GM23338 (cell line): ENCODE measurements around the gene SSR3.

ENCODE experiments used
- CREB1 ChIP-seq: fragments of 250-450 bp; sonication (Bioruptor Pico); IDR thresholded peaks from 2 replicates; pipeline ENCODE4 v1.5.0; 2020; ENCODE audit warnings: low read depth, mild to moderate bottlenecking, moderate library complexity
- EZH2 ChIP-seq: fragments of 200-600 bp; sonication (generic); IDR thresholded peaks from one replicate; pipeline ENCODE4 v1.8.0; 2017; ENCODE audit warnings: antibody characterized with exemption, mild to moderate bottlenecking, low read depth; ENCODE audit not compliant: unreplicated experiment
- EZH2phosphoT487 ChIP-seq: fragments of 200-600 bp; sonication (generic); IDR thresholded peaks from one replicate; pipeline ENCODE4 v1.8.1; 2018; ENCODE audit warnings: antibody characterized with exemption; ENCODE audit not compliant: unreplicated experiment
- JUNB ChIP-seq: IDR thresholded peaks from one replicate; pipeline ENCODE4 v1.6.1; 2016; ENCODE audit warnings: antibody characterized with exemption; ENCODE audit not compliant: unreplicated experiment
- NANOG ChIP-seq: IDR thresholded peaks from 2 replicates; pipeline ENCODE4 v1.6.1; 2016; ENCODE audit warnings: antibody characterized with exemption, borderline replicate concordance
- POLR2AphosphoS5 ChIP-seq: IDR thresholded peaks from 2 replicates; pipeline ENCODE4 v1.6.1; 2016; ENCODE audit warnings: antibody characterized with exemption, low read depth
- STAT1 ChIP-seq: IDR thresholded peaks from one replicate; pipeline ENCODE4 v1.6.1; 2016; ENCODE audit warnings: antibody characterized with exemption; ENCODE audit not compliant: unreplicated experiment
- ZNF114 ChIP-seq: fragments of 250-450 bp; sonication (Bioruptor Pico); IDR thresholded peaks from 2 replicates; pipeline ENCODE4 v1.5.0; 2020; ENCODE audit warnings: mild to moderate bottlenecking, moderate library complexity
- TF ChIP-seq, protein P1 (sequence below), 2 experiments: fragments of 200-600 bp in 1 of 2; sonication (generic) in 1 of 2; conservative IDR thresholded peaks; 2 replicates each; pipeline versions ENCODE4 v1.5.1 to v1.6.1; 2016 to 2017; ENCODE audit warnings: antibody characterized with exemption in 2 of 2, low read depth in 2 of 2, mild to moderate bottlenecking in 2 of 2, moderate library complexity in 1 of 2
- TF ChIP-seq, protein P2 (sequence below): IDR thresholded peaks from 2 replicates; pipeline ENCODE4 v1.6.1; 2016; ENCODE audit warnings: antibody characterized with exemption
- TF ChIP-seq, protein P3 (sequence below): IDR thresholded peaks from one replicate; pipeline ENCODE4 v1.6.1; 2018; ENCODE audit warnings: antibody characterized with exemption; ENCODE audit not compliant: unreplicated experiment

DNA sequence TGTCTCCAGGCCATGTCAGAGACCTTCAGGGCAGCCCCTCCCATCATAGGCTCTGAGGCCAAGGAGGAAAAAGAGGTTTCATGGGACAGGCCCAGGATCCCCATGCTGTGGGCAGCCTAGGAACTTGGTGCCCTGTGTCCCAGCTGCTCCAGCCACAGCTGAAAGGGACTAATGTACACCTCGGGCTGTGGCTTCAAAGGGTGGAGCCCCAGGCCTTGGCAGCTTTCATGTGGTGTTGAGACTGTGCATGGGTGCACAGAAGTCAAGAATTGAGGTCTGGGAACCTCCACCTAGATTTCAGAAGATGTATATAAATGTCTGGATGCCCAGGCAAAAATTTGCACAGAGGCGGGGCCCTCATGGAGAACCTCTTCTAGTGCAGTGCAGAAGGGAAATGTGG lies 6.6 kb upstream of the SSR3 start:
- TF ChIP-seq, protein P1, sequence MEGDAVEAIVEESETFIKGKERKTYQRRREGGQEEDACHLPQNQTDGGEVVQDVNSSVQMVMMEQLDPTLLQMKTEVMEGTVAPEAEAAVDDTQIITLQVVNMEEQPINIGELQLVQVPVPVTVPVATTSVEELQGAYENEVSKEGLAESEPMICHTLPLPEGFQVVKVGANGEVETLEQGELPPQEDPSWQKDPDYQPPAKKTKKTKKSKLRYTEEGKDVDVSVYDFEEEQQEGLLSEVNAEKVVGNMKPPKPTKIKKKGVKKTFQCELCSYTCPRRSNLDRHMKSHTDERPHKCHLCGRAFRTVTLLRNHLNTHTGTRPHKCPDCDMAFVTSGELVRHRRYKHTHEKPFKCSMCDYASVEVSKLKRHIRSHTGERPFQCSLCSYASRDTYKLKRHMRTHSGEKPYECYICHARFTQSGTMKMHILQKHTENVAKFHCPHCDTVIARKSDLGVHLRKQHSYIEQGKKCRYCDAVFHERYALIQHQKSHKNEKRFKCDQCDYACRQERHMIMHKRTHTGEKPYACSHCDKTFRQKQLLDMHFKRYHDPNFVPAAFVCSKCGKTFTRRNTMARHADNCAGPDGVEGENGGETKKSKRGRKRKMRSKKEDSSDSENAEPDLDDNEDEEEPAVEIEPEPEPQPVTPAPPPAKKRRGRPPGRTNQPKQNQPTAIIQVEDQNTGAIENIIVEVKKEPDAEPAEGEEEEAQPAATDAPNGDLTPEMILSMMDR (conservative IDR thresholded peaks at IDR 0.05; ENCODE audit: low read depth in 2 of 2), result no peak
- TF ChIP-seq EZH2 (no peak), POLR2AphosphoS5 (no peak), CREB1 (CRISPR knock-in tag) (no peak), STAT1 (no peak), EZH2phosphoT487 (no peak), ZNF114 (CRISPR knock-in tag) (no peak), NANOG (no peak), JUNB (no peak)
- TF ChIP-seq, protein P2, sequence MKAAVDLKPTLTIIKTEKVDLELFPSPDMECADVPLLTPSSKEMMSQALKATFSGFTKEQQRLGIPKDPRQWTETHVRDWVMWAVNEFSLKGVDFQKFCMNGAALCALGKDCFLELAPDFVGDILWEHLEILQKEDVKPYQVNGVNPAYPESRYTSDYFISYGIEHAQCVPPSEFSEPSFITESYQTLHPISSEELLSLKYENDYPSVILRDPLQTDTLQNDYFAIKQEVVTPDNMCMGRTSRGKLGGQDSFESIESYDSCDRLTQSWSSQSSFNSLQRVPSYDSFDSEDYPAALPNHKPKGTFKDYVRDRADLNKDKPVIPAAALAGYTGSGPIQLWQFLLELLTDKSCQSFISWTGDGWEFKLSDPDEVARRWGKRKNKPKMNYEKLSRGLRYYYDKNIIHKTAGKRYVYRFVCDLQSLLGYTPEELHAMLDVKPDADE, result no peak
- TF ChIP-seq, protein P3, sequence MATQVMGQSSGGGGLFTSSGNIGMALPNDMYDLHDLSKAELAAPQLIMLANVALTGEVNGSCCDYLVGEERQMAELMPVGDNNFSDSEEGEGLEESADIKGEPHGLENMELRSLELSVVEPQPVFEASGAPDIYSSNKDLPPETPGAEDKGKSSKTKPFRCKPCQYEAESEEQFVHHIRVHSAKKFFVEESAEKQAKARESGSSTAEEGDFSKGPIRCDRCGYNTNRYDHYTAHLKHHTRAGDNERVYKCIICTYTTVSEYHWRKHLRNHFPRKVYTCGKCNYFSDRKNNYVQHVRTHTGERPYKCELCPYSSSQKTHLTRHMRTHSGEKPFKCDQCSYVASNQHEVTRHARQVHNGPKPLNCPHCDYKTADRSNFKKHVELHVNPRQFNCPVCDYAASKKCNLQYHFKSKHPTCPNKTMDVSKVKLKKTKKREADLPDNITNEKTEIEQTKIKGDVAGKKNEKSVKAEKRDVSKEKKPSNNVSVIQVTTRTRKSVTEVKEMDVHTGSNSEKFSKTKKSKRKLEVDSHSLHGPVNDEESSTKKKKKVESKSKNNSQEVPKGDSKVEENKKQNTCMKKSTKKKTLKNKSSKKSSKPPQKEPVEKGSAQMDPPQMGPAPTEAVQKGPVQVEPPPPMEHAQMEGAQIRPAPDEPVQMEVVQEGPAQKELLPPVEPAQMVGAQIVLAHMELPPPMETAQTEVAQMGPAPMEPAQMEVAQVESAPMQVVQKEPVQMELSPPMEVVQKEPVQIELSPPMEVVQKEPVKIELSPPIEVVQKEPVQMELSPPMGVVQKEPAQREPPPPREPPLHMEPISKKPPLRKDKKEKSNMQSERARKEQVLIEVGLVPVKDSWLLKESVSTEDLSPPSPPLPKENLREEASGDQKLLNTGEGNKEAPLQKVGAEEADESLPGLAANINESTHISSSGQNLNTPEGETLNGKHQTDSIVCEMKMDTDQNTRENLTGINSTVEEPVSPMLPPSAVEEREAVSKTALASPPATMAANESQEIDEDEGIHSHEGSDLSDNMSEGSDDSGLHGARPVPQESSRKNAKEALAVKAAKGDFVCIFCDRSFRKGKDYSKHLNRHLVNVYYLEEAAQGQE, result no peak
